C4-2B (cell line): Measurements from ENCODE around the gene ZNF316.

ENCODE experiments used
- H3K27ac ChIP-seq: fragments of 450-650 bp; 2 replicates; pipeline ENCODE4 v1.5.1; 2017
- ZFX ChIP-seq: fragments of 450-650 bp; IDR thresholded peaks from 2 replicates; pipeline ENCODE4 v1.6.1; 2017
- TF ChIP-seq, protein P1 (sequence below): fragments of 450-650 bp; conservative IDR thresholded peaks from 2 replicates; pipeline ENCODE4 v1.5.1; 2017; ENCODE audit warnings: mild to moderate bottlenecking

The ZNF316 gene

DNA sequence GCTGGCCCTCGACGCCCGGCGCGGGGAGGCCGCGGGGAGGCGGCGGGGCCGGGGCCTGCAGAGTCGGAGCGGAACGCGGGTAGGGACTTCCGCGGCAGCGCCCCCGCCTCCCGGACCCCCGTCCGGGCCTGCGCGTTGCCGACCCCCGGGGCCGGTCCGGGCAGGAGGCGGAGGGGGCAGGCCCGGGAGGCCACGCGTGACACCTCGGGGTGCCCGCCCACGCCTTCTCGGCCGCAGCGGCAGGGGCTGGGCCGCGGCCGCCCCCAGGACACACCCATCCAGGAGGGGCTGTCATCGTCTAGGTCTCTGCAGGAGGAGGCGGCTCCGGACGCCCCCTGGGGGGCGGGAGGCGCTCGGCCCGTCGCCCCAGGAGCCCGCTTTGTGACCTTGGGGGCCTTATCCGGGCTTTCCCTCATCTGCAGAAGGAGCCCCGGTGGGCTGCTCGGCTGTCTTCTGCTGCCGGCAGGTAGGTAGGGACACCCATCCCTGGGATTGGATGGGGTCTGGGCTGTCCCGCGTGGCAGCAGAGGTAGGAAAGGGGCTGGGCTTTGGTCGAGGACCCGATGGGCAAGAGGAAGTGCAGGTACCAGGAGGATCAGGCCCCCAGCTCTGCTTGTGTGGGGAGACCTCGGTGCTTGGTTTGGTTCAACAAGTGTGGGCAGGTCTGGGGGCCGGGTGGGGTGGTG, 569 bp downstream of the ZNF316 start:
- peak overlapping the region; percentile 95 for H3K27ac ChIP-seq

DNA sequence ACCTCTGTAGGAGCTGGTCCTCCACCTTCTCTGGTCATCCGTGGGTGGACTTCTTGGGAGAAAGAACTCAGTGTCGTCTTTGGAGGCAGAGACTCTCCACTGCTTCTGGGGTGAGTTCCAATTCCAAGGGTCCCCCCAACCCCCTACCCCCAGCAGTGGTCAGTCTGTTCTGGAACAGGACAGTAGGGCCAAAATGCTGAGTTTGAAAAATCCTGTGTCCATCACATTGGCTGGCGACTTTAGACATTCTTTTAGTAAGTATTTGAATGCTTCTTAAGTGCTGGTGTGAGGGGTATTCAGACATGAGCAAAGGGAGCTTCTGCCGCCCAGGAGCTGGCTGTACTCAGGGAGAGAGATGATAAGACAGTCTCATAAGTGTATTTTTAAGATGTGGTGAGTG, 1.9 kb downstream of the ZNF316 start:
- no peak overlapping the region for H3K27ac ChIP-seq

More for the DNA sequence above, 569 bp downstream of the ZNF316 start:
- TF ChIP-seq, protein P1, sequence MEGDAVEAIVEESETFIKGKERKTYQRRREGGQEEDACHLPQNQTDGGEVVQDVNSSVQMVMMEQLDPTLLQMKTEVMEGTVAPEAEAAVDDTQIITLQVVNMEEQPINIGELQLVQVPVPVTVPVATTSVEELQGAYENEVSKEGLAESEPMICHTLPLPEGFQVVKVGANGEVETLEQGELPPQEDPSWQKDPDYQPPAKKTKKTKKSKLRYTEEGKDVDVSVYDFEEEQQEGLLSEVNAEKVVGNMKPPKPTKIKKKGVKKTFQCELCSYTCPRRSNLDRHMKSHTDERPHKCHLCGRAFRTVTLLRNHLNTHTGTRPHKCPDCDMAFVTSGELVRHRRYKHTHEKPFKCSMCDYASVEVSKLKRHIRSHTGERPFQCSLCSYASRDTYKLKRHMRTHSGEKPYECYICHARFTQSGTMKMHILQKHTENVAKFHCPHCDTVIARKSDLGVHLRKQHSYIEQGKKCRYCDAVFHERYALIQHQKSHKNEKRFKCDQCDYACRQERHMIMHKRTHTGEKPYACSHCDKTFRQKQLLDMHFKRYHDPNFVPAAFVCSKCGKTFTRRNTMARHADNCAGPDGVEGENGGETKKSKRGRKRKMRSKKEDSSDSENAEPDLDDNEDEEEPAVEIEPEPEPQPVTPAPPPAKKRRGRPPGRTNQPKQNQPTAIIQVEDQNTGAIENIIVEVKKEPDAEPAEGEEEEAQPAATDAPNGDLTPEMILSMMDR: no peak
- TF ChIP-seq ZFX: no peak

DNA sequence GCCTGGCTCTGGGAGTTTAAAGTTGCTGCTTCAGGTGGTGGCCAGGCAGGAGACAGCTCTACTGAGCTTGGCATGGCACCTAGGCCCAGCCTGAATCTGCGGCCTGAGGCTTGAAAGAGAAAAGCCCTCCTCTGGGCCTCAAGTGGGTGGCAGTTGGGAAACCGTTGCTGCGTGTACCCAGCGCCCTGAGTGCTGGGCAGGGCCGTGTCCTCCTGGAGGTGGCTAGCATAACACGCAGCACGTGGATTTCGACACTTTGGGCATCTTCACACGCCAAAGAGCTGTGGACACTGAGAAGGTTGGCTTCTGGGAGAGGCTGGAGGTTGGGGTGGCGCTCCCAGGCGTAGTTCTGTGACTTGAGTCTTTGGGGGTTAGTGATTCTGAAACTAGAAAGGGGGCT, 2.5 kb downstream of the ZNF316 start:
- TF ChIP-seq, protein P1: no peak
- TF ChIP-seq ZFX: no peak
- no peak overlapping the region for H3K27ac ChIP-seq

More for the DNA sequence above, 1.9 kb downstream of the ZNF316 start:
- TF ChIP-seq ZFX: no peak
- TF ChIP-seq, protein P1: no peak

DNA sequence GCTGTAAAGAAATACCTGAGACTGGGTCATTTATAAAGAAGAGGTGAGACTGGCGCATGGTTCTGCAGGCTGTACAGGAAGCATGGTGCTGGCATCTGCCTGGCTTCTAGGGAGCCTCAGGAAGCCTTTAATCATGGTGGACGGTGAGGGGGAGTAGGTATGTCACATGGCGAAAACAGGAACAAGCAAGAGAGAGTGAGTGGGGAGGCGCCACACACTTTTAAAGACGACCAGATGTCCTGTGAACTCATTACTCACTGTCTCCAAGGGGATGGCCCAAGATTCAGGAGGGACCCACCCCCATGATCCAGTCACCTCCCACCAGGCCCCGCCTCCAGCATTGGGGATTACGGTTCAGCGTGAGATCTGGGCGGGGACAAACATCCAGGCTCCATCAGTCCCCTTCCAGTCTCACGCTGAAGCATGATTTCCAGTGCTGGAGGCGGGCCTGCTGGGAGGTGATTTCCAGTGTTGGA, 3.2 kb downstream of the ZNF316 start:
- TF ChIP-seq ZFX: no peak
- TF ChIP-seq, protein P1: no peak
- H3K27ac ChIP-seq: no peak overlapping the region

DNA sequence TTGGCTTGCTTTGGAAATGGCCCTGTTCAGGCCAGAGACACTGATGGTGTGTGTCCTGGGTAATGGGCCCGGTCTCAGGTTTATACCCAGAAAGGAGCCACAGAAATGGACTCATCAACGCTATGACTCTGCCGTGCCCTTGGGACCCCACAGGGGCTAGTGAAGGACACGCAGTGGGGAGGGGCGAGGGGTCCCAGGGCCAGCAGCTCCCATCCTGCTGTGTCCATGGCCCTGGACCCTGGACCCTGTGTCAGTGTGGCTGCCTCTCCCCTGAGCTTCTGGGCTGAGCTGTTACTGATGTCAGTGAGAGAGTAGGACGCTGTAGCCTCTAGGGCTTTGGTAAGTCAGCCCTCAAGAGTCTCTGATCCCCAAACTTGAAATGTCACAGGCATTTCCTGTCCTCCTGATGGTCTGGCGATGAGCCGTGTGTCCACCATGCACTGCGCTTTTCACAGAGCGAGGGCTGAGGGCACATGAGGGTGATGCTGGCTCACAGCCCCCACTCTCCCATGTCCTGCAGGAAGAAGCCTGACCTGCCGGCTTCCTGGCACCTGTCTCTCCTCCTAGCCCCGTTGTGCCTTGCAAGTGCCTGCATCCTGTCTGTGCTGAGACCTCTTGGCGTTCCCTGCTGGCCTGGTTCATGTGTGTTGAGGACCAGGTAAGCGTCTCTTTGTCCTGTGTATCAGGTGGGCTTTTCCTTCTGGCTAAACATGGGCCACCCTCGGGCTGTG, 4.4 kb downstream of the ZNF316 start:
- TF ChIP-seq ZFX: no peak
- TF ChIP-seq, protein P1: no peak
- H3K27ac ChIP-seq: no peak overlapping the region

DNA sequence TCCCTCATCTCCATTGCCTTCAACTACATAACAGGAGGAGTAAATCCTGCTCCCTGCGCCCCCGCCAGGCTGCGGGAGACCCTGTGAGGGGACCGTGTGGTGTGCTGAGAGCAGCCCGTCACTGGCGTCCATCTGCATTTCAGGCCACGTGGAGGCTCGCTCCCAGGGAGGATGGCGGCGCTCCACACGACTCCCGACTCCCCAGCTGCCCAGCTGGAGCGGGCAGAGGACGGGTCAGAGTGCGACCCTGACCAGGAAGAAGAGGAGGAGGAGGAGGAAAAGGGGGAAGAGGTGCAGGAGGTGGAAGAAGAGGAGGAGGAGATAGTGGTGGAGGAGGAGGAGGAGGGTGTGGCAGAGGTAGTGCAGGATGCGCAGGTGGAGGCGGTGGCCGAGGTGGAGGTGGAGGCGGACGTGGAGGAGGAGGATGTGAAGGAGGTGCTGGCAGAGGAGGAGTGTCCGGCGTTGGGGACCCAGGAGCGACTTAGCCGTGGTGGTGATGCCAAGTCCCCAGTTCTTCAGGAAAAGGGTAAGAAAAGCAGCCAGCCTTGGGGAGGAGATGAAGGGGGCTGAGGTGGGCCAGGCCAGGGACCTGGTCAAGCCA, 5.2 kb downstream of the ZNF316 start:
- TF ChIP-seq ZFX: no peak
- TF ChIP-seq, protein P1: no peak

More for the DNA sequence above, 5.2 kb downstream of the ZNF316 start:
- no peak overlapping the region for H3K27ac ChIP-seq
